Gastroesophageal sphincter (tissue), 4 donors: ENCODE measurements around the gene ALPL. TPM values are rescaled to one million over a fixed set of nuclear protein-coding genes. Genes with fewer than 3 reads are reported as not detected.

Experiments used
- ATAC-seq: fragments of 150-250 bp; one replicate; pipeline ENCODE4 v1.9.1; 2016; ENCODE audit warnings: mild to moderate bottlenecking, moderate library complexity
- H3K27ac ChIP-seq, 4 donors: fragments of 200-600 bp; sonication (generic) in 3 of 4; 1 replicate in 3 of 4; 2 replicates in 1 of 4; pipeline ENCODE4 v1.5.1; 2016 to 2019
- H3K27me3 ChIP-seq: fragments of 200-600 bp; sonication (generic); one replicate; pipeline ENCODE4 v1.5.1; 2019
- H3K36me3 ChIP-seq, 2 donors: fragments of 200-600 bp; sonication (generic); one replicate each; pipeline ENCODE4 v1.5.1; 2019; ENCODE audit warnings: control low read depth in 1 of 2
- H3K4me1 ChIP-seq, 3 donors: fragments of 200-600 bp; sonication (generic); 1 replicate in 2 of 3; 2 replicates in 1 of 3; pipeline ENCODE4 v1.5.1; 2016 to 2019; ENCODE audit warnings: control low read depth in 2 of 3
- H3K4me3 ChIP-seq, 2 donors: fragments of 200-600 bp; sonication (generic); one replicate each; pipeline ENCODE4 v1.5.1; 2019; ENCODE audit warnings: mild to moderate bottlenecking in 1 of 2, moderate library complexity in 1 of 2
- H3K9me3 ChIP-seq, 3 donors: fragments of 200-600 bp; sonication (generic); one replicate each; pipeline ENCODE4 v1.5.1; 2017 to 2019; ENCODE audit warnings: control low read depth in 2 of 3
- EP300 ChIP-seq: sonication (generic); formaldehyde crosslinking; IDR thresholded peaks from one replicate; pipeline ENCODE4 v1.6.1; 2017; ENCODE audit warnings: antibody characterized with exemption, mild to moderate bottlenecking
- POLR2A ChIP-seq, 2 donors: fragments of 450-650 bp; IDR thresholded peaks; one replicate each; pipeline ENCODE4 v1.6.1; 2017; ENCODE audit warnings: antibody characterized with exemption in 2 of 2, mild to moderate bottlenecking in 2 of 2, moderate library complexity in 1 of 2
- POLR2AphosphoS5 ChIP-seq: sonication (generic); formaldehyde crosslinking; IDR thresholded peaks from one replicate; pipeline ENCODE4 v1.6.1; 2017; ENCODE audit warnings: antibody characterized with exemption
- WGBS, 2 donors: methylation state at CpG; one replicate each; pipeline ENCODE4 v1.1.5; 2018; ENCODE audit warnings: low coverage in 1 of 2; 5-methylcytosine and 5-hydroxymethylcytosine counted together
- total RNA-seq, 4 donors: library from RNA; depleted of rRNA; stranded (reverse); fragments of >200 nt; gene quantifications; one replicate each; pipeline ENCODE4 v1.1.0, GENCODE V29; 2016
- TF ChIP-seq, protein P1 (sequence below), 4 experiments: fragments of 200-600 bp in 2 of 4; fragments of 450-650 bp in 2 of 4; sonication (generic) in 1 of 4; IDR thresholded peaks; one replicate each; pipeline ENCODE4 v1.5.1; 2017 to 2019; ENCODE audit warnings: antibody characterized with exemption in 4 of 4, mild to moderate bottlenecking in 2 of 4, moderate library complexity in 2 of 4

The ALPL gene
- total RNA-seq, 4 donors from 2014 or later = 0.62 to 6.1 (median 3.9) TPM

DNA sequence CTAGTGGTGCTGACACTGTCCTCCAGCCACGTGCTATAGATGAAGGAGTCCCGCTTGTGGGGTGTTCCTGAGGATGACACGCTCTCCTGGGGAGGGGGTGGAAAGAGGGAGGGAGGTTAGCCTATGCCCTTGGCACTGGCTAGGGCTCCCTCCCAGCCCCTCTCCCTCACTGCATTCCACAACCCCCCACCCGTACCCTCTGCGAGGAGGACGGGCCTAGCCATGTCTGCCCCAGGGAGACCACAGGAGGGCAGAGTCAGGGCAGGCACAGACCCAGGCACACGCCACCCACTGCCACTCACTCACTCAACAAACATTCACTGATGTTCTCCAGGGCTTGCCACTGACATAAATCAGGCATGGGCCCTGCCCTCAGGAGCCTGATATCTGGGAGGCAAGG lies 89.2 kb downstream of the ALPL start:
- WGBS, 2 donors = no CpG with 5 or more reads among the region's 7 CpGs
- H3K27me3 ChIP-seq = peaks cover 74% of the 10 kb centered on the region
- ATAC-seq = no peak
- H3K4me3 ChIP-seq = no peak overlapping the region
- H3K27ac ChIP-seq = no peak overlapping the region
- no peaks in the 10 kb centered on the region for H3K36me3 ChIP-seq
- no peak for TF ChIP-seq EP300
- TF ChIP-seq POLR2A (IDR thresholded peaks at IDR 0.05) = no peak
- TF ChIP-seq, protein P1, sequence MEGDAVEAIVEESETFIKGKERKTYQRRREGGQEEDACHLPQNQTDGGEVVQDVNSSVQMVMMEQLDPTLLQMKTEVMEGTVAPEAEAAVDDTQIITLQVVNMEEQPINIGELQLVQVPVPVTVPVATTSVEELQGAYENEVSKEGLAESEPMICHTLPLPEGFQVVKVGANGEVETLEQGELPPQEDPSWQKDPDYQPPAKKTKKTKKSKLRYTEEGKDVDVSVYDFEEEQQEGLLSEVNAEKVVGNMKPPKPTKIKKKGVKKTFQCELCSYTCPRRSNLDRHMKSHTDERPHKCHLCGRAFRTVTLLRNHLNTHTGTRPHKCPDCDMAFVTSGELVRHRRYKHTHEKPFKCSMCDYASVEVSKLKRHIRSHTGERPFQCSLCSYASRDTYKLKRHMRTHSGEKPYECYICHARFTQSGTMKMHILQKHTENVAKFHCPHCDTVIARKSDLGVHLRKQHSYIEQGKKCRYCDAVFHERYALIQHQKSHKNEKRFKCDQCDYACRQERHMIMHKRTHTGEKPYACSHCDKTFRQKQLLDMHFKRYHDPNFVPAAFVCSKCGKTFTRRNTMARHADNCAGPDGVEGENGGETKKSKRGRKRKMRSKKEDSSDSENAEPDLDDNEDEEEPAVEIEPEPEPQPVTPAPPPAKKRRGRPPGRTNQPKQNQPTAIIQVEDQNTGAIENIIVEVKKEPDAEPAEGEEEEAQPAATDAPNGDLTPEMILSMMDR (IDR thresholded peaks at IDR 0.05) = no peak
- TF ChIP-seq POLR2AphosphoS5 = no peak
- no peaks in the 10 kb centered on the region for H3K9me3 ChIP-seq
- H3K4me1 ChIP-seq = no peaks in the 10 kb centered on the region

DNA sequence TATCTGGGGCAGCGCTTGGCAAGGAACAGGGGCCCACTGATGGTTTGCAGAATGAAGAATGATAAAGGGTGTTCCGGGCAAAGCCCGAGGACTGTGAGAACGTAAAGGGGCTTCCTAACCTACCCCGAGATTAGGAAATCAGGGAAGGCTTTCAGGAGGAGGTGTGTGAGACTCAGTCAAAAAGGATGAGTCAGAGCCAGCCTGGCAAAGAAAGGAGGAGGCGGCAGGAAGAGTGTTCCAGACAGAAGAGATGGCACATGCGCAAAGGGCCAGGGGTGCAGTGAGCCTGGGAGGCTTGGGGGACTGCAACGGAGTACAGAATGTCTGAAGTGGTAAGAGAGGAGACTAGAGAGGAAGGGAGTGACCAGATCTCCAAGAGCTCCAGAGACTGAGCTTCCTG lies 89.7 kb downstream of the ALPL start:
- Histone ChIP-seq H3K36me3 (no peaks in the 10 kb centered on the region), H3K4me3 (no peak overlapping the region), H3K9me3 (no peaks in the 10 kb centered on the region), H3K4me1 (no peaks in the 10 kb centered on the region), H3K27ac (no peak overlapping the region), H3K27me3 (peaks cover 71% of the 10 kb centered on the region)
- TF ChIP-seq, protein P1 (IDR thresholded peaks at IDR 0.05) = no peak
- no peak for TF ChIP-seq EP300
- no peak for TF ChIP-seq POLR2AphosphoS5
- TF ChIP-seq POLR2A (IDR thresholded peaks at IDR 0.05) = no peak
- no peak for ATAC-seq
- WGBS, 2 donors = 61 to 64% methylated on average over 4 to 6 of the region's 8 CpGs

DNA sequence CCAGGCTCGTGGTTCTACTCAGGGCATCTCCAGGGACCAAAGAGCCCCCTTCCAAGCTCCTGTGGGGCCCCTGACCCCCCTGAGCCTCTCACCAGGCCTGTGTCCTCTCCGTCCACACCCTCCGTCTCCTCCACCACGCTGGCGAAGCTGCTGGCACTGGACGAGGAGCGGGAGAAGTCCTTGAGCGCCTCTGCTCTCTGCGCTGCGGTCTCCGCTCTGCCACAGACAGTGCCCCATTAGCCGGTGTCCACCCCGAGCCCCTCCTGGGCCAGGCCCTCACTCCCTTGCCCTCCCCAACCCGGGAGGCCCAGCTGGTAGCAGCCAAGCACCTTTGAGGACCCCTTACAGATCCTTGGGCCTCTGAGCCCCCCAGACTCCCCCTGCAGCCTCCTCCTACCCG lies 90.2 kb downstream of the ALPL start:
- TF ChIP-seq POLR2AphosphoS5 (no peak), POLR2A (IDR thresholded peaks at IDR 0.05) (no peak), EP300 (no peak)
- TF ChIP-seq, protein P1 (IDR thresholded peaks at IDR 0.05) = no peak
- Histone ChIP-seq H3K36me3 (no peaks in the 10 kb centered on the region), H3K27ac (no peak overlapping the region), H3K4me3 (no peak overlapping the region), H3K27me3 (peaks cover 66% of the 10 kb centered on the region), H3K9me3 (no peaks in the 10 kb centered on the region), H3K4me1 (no peaks in the 10 kb centered on the region)
- 56 to 85% methylated on average over 4 to 11 of the region's 15 CpGs for WGBS, 2 donors
- no peak for ATAC-seq

DNA sequence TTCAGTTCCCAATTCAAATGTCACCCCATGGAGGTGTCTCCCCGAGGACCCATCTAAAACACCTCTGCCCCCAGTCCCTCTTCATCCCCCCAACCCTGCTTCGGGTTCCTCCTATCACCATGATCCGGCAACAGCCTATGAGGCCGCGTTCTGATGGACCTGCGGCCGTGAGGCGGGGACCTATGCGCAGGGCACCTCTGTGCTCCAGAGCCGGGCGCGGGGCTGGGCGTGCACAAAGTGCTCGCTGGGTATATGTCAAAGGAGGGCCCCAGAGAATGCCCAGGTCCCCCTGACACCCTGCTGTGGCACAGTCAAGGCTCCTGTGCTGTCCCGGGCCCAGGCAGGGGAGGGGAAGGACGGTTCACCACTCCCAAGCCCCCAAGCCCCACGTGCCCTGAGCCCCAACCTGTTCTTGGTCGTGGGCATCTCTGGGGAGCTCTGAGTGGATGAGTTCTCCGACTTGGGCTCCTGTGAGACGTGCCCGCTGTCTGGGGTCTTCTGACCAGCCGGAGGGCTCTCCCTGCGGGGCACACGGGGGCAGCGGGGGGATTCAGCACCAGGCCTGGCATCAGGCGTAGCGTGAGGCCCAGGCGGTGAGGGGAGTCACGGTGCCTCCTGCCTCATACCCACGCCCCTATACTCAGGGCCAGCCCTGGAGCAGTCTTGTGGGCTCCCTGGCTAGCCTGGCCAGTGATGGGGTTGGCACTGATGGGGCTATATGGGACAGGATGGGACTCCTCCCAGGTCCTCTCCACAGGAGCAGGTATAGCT lies 92.2 kb downstream of the ALPL start:
- no peaks in the 10 kb centered on the region for H3K9me3 ChIP-seq
- no peak overlapping the region for H3K27ac ChIP-seq
- H3K4me3 ChIP-seq = no peak overlapping the region
- TF ChIP-seq POLR2AphosphoS5 (no peak), POLR2A (IDR thresholded peaks at IDR 0.05) (no peak), EP300 (no peak)
- TF ChIP-seq, protein P1 (IDR thresholded peaks at IDR 0.05) = no peak
- H3K27me3 ChIP-seq = peaks cover 46% of the 10 kb centered on the region
- 100% methylated on average over 1 of the region's 30 CpGs; no CpG with 5 or more reads in 1 of the 2 donors for WGBS, 2 donors
- no peaks in the 10 kb centered on the region for H3K36me3 ChIP-seq
- ATAC-seq = no peak
- H3K4me1 ChIP-seq = no peaks in the 10 kb centered on the region
